ENCODE data around the gene KHDRBS1.

DNA sequence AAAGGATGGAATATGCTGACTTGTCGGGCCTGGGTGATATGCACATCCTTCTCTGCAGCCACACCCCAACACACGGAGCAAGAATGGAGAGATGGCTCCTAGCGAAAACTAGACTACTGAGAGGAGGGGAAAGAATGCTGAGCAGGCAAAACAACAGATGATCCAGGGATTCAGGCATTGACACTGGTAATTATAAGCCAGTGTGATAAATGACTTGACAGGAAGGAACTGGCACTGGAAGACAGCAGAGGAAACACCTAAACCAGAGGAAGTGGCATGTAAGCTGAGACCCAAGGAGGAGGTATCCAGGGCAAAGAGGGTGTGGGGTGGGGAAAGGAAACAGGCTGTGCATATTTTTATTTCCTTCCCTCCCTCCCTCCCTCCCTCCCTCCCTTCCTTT, 31.7 kb upstream of the KHDRBS1 start:
- TF ChIP-seq, protein P1, sequence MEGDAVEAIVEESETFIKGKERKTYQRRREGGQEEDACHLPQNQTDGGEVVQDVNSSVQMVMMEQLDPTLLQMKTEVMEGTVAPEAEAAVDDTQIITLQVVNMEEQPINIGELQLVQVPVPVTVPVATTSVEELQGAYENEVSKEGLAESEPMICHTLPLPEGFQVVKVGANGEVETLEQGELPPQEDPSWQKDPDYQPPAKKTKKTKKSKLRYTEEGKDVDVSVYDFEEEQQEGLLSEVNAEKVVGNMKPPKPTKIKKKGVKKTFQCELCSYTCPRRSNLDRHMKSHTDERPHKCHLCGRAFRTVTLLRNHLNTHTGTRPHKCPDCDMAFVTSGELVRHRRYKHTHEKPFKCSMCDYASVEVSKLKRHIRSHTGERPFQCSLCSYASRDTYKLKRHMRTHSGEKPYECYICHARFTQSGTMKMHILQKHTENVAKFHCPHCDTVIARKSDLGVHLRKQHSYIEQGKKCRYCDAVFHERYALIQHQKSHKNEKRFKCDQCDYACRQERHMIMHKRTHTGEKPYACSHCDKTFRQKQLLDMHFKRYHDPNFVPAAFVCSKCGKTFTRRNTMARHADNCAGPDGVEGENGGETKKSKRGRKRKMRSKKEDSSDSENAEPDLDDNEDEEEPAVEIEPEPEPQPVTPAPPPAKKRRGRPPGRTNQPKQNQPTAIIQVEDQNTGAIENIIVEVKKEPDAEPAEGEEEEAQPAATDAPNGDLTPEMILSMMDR (IDR thresholded peaks at IDR 0.05) = no peak
- TF ChIP-seq POLR2A (IDR thresholded peaks at IDR 0.05; ENCODE audit: low read depth) = no peak
